HEK293T (cell line): ENCODE data around the gene ADNP.

Experiments used
- CTCF ChIA-PET: fragments of 350-600 bp; formaldehyde crosslinking; extraction: SDS; loops from one replicate; lab custom pipeline; 2021; ENCODE audit warnings: antibody characterized with exemption, inconsistent platforms; lab: Yijun Ruan, JAX
- POLR2A ChIA-PET: fragments of 350-600 bp; formaldehyde crosslinking; extraction: SDS; loops from one replicate; lab custom pipeline; 2020; ENCODE audit warnings: antibody characterized with exemption, inconsistent platforms; lab: Yijun Ruan, JAX
- DNase-seq: peaks from one replicate; pipeline ENCODE4 v3.0.0; 2012; ENCODE audit warnings: mixed read lengths; ENCODE audit errors: extremely low spot score
- ARNT ChIP-seq: fragments of 450-650 bp; IDR thresholded peaks from 2 replicates; pipeline ENCODE4 v1.6.1; 2017; ENCODE audit warnings: mild to moderate bottlenecking
- BHLHE40 ChIP-seq: fragments of 450-650 bp; IDR thresholded peaks from 2 replicates; pipeline ENCODE4 v1.6.1; 2016; ENCODE audit warnings: mild to moderate bottlenecking, moderate library complexity, borderline replicate concordance
- CTBP1 ChIP-seq: fragments of 450-650 bp; IDR thresholded peaks from 2 replicates; pipeline ENCODE4 v1.6.1; 2016; ENCODE audit warnings: borderline replicate concordance
- ELF4 ChIP-seq: fragments of 450-650 bp; IDR thresholded peaks from 2 replicates; pipeline ENCODE4 v1.6.1; 2017; ENCODE audit warnings: antibody characterized with exemption
- FOXA1 ChIP-seq: fragments of 450-650 bp; IDR thresholded peaks from 2 replicates; pipeline ENCODE4 v1.6.1; 2016; ENCODE audit warnings: mild to moderate bottlenecking
- FOXK2 ChIP-seq: fragments of 450-650 bp; IDR thresholded peaks from 2 replicates; pipeline ENCODE4 v1.6.1; 2016; ENCODE audit warnings: mild to moderate bottlenecking
- FOXM1 ChIP-seq: fragments of 450-650 bp; IDR thresholded peaks from 2 replicates; pipeline ENCODE4 v1.6.1; 2017; ENCODE audit warnings: mild to moderate bottlenecking, borderline replicate concordance
- HDGF ChIP-seq: fragments of 450-650 bp; IDR thresholded peaks from 2 replicates; pipeline ENCODE4 v1.6.1; 2017; ENCODE audit warnings: antibody characterized with exemption, borderline replicate concordance
- L3MBTL2 ChIP-seq: fragments of 450-650 bp; conservative IDR thresholded peaks from 2 replicates; pipeline ENCODE4 v1.6.1; 2016; ENCODE audit warnings: mild to moderate bottlenecking
- LEF1 ChIP-seq: fragments of 450-650 bp; IDR thresholded peaks from 2 replicates; pipeline ENCODE4 v1.6.1; 2017; ENCODE audit warnings: mild to moderate bottlenecking, borderline replicate concordance
- NFRKB ChIP-seq: fragments of 450-650 bp; IDR thresholded peaks from 2 replicates; pipeline ENCODE4 v1.6.1; 2016; ENCODE audit warnings: mild to moderate bottlenecking, moderate library complexity
- PKNOX1 ChIP-seq: fragments of 450-650 bp; IDR thresholded peaks from 2 replicates; pipeline ENCODE4 v1.6.1; 2016
- SP1 ChIP-seq: fragments of 450-650 bp; IDR thresholded peaks from 2 replicates; pipeline ENCODE4 v1.6.1; 2017
- SUZ12 ChIP-seq: fragments of 450-650 bp; IDR thresholded peaks from 2 replicates; pipeline ENCODE4 v1.6.1; 2016; ENCODE audit warnings: mild to moderate bottlenecking
- TARDBP ChIP-seq: fragments of 450-650 bp; IDR thresholded peaks from 2 replicates; pipeline ENCODE4 v1.6.1; 2016
- ZNF384 ChIP-seq: fragments of 450-650 bp; IDR thresholded peaks from 2 replicates; pipeline ENCODE4 v1.6.1; 2016

ADNP gene

GRCh38 chr20:50911716-50912115 lies 19.5 kb downstream of the ADNP start:
- TF ChIP-seq HDGF (no peak), TARDBP (no peak), FOXM1 (no peak), SUZ12 (no peak), LEF1 (no peak), SP1 (no peak), ELF4 (no peak), CTBP1 (no peak), ZNF384 (no peak), BHLHE40 (no peak), ARNT (no peak), NFRKB (no peak), PKNOX1 (no peak)
- ChIA-PET POLR2A (interaction anchor here (1.2 kb wide), 1 partner anchor 20 kb away, joined by 3 read pairs; the partner anchor contains the start of gene ADNP), CTCF (interaction anchor here (1.0 kb wide), 1 partner anchor 18 kb away, joined by 3 read pairs; no protein-coding TSS in a partner anchor)
- no peak for DNase-seq

- CTCF ChIA-PET, result interaction anchor here (1.0 kb wide), 1 partner anchor 18 kb away, joined by 3 read pairs; no protein-coding TSS in a partner anchor
- TF ChIP-seq ZNF384 (no peak), FOXK2 (no peak), TARDBP (no peak), CTBP1 (no peak), SP1 (no peak), PKNOX1 (no peak), FOXM1 (no peak), FOXA1 (no peak), NFRKB (no peak), BHLHE40 (no peak), ELF4 (no peak), L3MBTL2 (no peak), HDGF (no peak), ARNT (no peak), SUZ12 (no peak), LEF1 (no peak)
- DNase-seq, result no peak
- POLR2A ChIA-PET, result interaction anchor here (1.2 kb wide), 1 partner anchor 20 kb away, joined by 3 read pairs; the partner anchor contains the start of gene ADNP
These were observed 20.2 kb downstream of the ADNP start for GRCh38 chr20:50911030-50911429.

- no peak for TF ChIP-seq BHLHE40
- TF ChIP-seq NFRKB, result no peak
- no peak for TF ChIP-seq FOXM1
- no peak for TF ChIP-seq PKNOX1
- no peak for TF ChIP-seq ARNT
- no peak for TF ChIP-seq SUZ12
- TF ChIP-seq ZNF384, result no peak
- TF ChIP-seq L3MBTL2, result no peak
- no peak for TF ChIP-seq CTBP1
- TF ChIP-seq SP1, result no peak
- no peak for TF ChIP-seq TARDBP
- TF ChIP-seq HDGF, result no peak
- TF ChIP-seq FOXA1, result no peak
- TF ChIP-seq LEF1, result no peak
- no peak for TF ChIP-seq ELF4
- no peak for TF ChIP-seq FOXK2
- ChIA-PET POLR2A (no interaction called here), CTCF (no interaction called here)
These were observed 21.8 kb downstream of the ADNP start for GRCh38 chr20:50909413-50909812.

GRCh38 chr20:50904067-50904570 lies 27.1 kb downstream of the ADNP start:
- POLR2A ChIA-PET, result no interaction called here
- CTCF ChIA-PET, result no interaction called here
- TF ChIP-seq HDGF (no peak), ZNF384 (no peak), FOXK2 (no peak), TARDBP (no peak), CTBP1 (no peak), LEF1 (no peak), L3MBTL2 (no peak), FOXM1 (no peak), SUZ12 (no peak), FOXA1 (no peak), ARNT (no peak), PKNOX1 (no peak), ELF4 (no peak), SP1 (no peak), NFRKB (no peak), BHLHE40 (no peak)
- DNase-seq, result no peak

More at GRCh38 chr20:50909413-50909812, 21.8 kb downstream of the ADNP start:
- DNase-seq, result no peak

GRCh38 chr20:50903353-50904051 lies 27.7 kb downstream of the ADNP start:
- TF ChIP-seq LEF1, result no peak
- no peak for TF ChIP-seq ARNT
- TF ChIP-seq BHLHE40, result no peak
- no peak for TF ChIP-seq CTBP1
- TF ChIP-seq SP1, result no peak
- no peak for TF ChIP-seq FOXA1
- no peak for TF ChIP-seq PKNOX1
- no peak for TF ChIP-seq SUZ12
- TF ChIP-seq ZNF384, result no peak
- DNase-seq, result no peak
- ChIA-PET CTCF (no interaction called here), POLR2A (no interaction called here)
